Activated B cell treated with CpG ODN at 0.5 μM for 24 hours (primary cell): Measurements from ENCODE around the gene RGMA. TPM values are rescaled to one million over a fixed set of nuclear protein-coding genes. Genes with fewer than 3 reads are reported as not detected.

Experiments
- ATAC-seq: fragments of 200-7000 bp; cut with Tn5 transposase; one replicate; pipeline ENCODE4 v1.10.0; 2021; ENCODE audit warnings: low read depth, mild to moderate bottlenecking, moderate library complexity
- CTCF ChIA-PET: fragments of 350-600 bp; sonication (Branson Sonifier 250); formaldehyde crosslinking; loops from one replicate; lab custom pipeline; 2021; ENCODE audit warnings: antibody characterized with exemption; lab: Charles Lee
- POLR2A ChIA-PET: fragments of 350-600 bp; sonication (Branson Sonifier 250); formaldehyde crosslinking; loops from one replicate; lab custom pipeline; 2021; ENCODE audit warnings: antibody characterized with exemption; lab: Charles Lee
- DNase-seq: peaks from one replicate; pipeline ENCODE4 v3.0.0; 2022
- H3K27ac Mint-ChIP-seq: one replicate; pipeline ENCODE4 v1.8.0; 2020; ENCODE audit warnings: mixed read lengths
- H3K27me3 Mint-ChIP-seq: one replicate; pipeline ENCODE4 v1.8.0; 2021; ENCODE audit warnings: mixed read lengths
- H3K36me3 Mint-ChIP-seq: one replicate; pipeline ENCODE4 v1.8.0; 2021; ENCODE audit warnings: low read depth, mixed read lengths
- H3K4me1 Mint-ChIP-seq: one replicate; pipeline ENCODE4 v1.8.0; 2021; ENCODE audit warnings: mixed read lengths
- H3K4me3 Mint-ChIP-seq: one replicate; pipeline ENCODE4 v1.8.0; 2020; ENCODE audit warnings: mild to moderate bottlenecking, mixed read lengths
- H3K9me3 Mint-ChIP-seq: one replicate; pipeline ENCODE4 v1.8.0; 2020; ENCODE audit warnings: mixed read lengths
- intact Hi-C: fragments of 100-400 bp; cut with micrococcal nuclease; formaldehyde crosslinking; loops from one replicate; pipeline ENCODE4 v1.15.1; 2024
- total RNA-seq: library from RNA; stranded (reverse); gene quantifications from 2 replicates; pipeline ENCODE4 v1.2.3, GENCODE V29; 2022
- TF ChIP-seq, protein P1 (sequence below): fragments of 200-600 bp; IDR thresholded peaks from one replicate; pipeline ENCODE4 v1.8.0; 2022; ENCODE audit warnings: antibody characterized with exemption, mild to moderate bottlenecking

Gene RGMA
- total RNA-seq, 1 donor from 2014 or later, result not detected

GRCh38 chr15:93086791-93087190 is 2.2 kb downstream of the RGMA start:
- H3K9me3 Mint-ChIP-seq, result no peaks in the 10 kb centered on the region
- no peaks in the 10 kb centered on the region for H3K36me3 Mint-ChIP-seq
- H3K4me3 Mint-ChIP-seq, result no peak overlapping the region
- H3K27me3 Mint-ChIP-seq, result peaks cover 74% of the 10 kb centered on the region
- intact Hi-C loops, result loop anchor here (5.0 kb wide), 1 partner anchor 1036 kb away; no protein-coding TSS in a partner anchor
- H3K27ac Mint-ChIP-seq, result no peak overlapping the region
- ChIA-PET POLR2A (no interaction called here), CTCF (interaction anchor here (1.5 kb wide), 1 partner anchor 372 kb away, joined by 3 read pairs; no protein-coding TSS in a partner anchor)
- no peak for ATAC-seq
- DNase-seq, result no peak
- TF ChIP-seq, protein P1, sequence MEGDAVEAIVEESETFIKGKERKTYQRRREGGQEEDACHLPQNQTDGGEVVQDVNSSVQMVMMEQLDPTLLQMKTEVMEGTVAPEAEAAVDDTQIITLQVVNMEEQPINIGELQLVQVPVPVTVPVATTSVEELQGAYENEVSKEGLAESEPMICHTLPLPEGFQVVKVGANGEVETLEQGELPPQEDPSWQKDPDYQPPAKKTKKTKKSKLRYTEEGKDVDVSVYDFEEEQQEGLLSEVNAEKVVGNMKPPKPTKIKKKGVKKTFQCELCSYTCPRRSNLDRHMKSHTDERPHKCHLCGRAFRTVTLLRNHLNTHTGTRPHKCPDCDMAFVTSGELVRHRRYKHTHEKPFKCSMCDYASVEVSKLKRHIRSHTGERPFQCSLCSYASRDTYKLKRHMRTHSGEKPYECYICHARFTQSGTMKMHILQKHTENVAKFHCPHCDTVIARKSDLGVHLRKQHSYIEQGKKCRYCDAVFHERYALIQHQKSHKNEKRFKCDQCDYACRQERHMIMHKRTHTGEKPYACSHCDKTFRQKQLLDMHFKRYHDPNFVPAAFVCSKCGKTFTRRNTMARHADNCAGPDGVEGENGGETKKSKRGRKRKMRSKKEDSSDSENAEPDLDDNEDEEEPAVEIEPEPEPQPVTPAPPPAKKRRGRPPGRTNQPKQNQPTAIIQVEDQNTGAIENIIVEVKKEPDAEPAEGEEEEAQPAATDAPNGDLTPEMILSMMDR, result no peak
- peaks cover 21% of the 10 kb centered on the region for H3K4me1 Mint-ChIP-seq

DNA sequence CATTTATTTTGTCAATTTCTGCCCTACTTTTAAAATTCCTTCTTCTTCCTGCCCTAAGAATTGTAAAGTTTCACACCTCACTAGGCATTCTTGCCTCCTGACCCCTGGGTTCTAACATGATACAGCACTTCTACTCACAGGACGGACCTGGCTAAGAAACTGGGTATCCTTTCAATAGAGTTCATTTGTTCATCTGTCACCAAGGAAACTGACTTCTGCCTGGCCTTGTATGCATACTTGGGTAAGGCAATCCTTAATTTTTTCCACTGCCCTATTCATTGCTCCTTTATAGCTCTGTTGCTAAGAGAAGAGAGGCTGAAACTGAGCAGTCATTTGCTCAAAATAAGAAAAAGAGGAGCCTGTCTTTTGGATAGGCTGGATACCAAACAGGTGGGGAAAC is 3.3 kb downstream of the RGMA start:
- no peaks in the 10 kb centered on the region for H3K36me3 Mint-ChIP-seq
- TF ChIP-seq, protein P1, result no peak
- intact Hi-C loops, result loop anchor here (5.0 kb wide), 1 partner anchor 1037 kb away; no protein-coding TSS in a partner anchor
- DNase-seq (no peak), ATAC-seq (no peak)
- H3K27me3 Mint-ChIP-seq, result peaks cover 74% of the 10 kb centered on the region
- POLR2A ChIA-PET, result no interaction called here
- H3K4me3 Mint-ChIP-seq, result no peak overlapping the region
- CTCF ChIA-PET, result no interaction called here
- H3K27ac Mint-ChIP-seq, result no peak overlapping the region
- H3K9me3 Mint-ChIP-seq, result no peaks in the 10 kb centered on the region
- H3K4me1 Mint-ChIP-seq, result peaks cover 21% of the 10 kb centered on the region

DNA sequence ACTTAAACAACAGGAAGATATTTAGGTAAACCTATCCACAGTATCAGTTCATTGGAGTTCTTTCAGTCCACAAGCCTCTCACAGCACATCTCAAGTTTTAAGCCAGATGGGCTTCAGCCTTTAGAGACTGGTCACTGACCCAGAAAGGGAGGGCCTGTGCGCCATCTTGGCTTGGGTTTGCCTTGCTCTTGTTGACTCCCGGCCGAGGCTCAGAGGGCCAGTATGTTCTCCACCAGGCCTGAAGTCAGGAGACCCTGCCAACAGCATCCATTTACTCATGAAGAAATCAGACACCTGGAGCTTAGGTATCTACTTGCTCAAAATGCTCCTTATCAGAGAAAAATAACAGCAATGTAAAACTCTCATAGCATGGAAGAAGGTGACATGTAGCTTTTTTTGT is 6.2 kb downstream of the RGMA start:
- ChIA-PET POLR2A (no interaction called here), CTCF (no interaction called here)
- Mint-ChIP-seq H3K9me3 (no peaks in the 10 kb centered on the region), H3K4me1 (peaks cover 5% of the 10 kb centered on the region), H3K27me3 (peaks cover 68% of the 10 kb centered on the region), H3K4me3 (no peak overlapping the region), H3K27ac (no peak overlapping the region), H3K36me3 (no peaks in the 10 kb centered on the region)
- intact Hi-C loops, result no loop called here
- DNase-seq (no peak), ATAC-seq (no peak)
- TF ChIP-seq, protein P1, result no peak

- Mint-ChIP-seq H3K27me3 (peaks cover 59% of the 10 kb centered on the region), H3K27ac (no peak overlapping the region), H3K9me3 (no peaks in the 10 kb centered on the region), H3K36me3 (no peaks in the 10 kb centered on the region), H3K4me3 (no peak overlapping the region), H3K4me1 (no peaks in the 10 kb centered on the region)
- ChIA-PET CTCF (no interaction called here), POLR2A (no interaction called here)
- intact Hi-C loops, result no loop called here
- TF ChIP-seq, protein P1, result no peak
- DNase-seq, result no peak
- no peak for ATAC-seq
These were observed 7.6 kb downstream of the RGMA start for GRCh38 chr15:93081399-93081798.

DNA sequence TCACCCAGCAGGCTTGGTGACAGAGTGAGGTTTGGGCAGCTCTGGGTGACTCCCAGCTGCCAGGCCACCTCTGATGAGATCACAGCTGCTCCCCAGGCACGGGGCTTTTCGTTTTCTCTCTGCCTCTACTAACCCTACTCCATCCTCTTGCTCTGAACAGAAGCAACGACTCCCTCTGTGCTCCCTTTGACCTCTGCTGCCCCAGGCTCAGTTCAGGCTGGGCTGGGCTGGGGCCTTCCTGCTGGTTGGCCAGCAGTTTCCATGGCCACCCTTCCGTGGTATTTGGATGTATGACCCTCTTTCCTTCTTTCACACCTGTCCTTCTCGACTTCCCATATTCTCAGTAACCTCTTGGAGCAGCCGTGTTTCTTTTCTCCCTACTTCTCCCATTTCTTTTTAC is 8.6 kb downstream of the RGMA start:
- ATAC-seq, result no peak
- TF ChIP-seq, protein P1, result no peak
- peaks cover 59% of the 10 kb centered on the region for H3K27me3 Mint-ChIP-seq
- no peak for DNase-seq
- no peak overlapping the region for H3K4me3 Mint-ChIP-seq
- ChIA-PET CTCF (no interaction called here), POLR2A (no interaction called here)
- H3K9me3 Mint-ChIP-seq, result no peaks in the 10 kb centered on the region
- intact Hi-C loops, result no loop called here
- H3K4me1 Mint-ChIP-seq, result no peaks in the 10 kb centered on the region
- H3K27ac Mint-ChIP-seq, result no peak overlapping the region
- H3K36me3 Mint-ChIP-seq, result no peaks in the 10 kb centered on the region
